ENCODE results near the gene ITGA2.

ITGA2 gene

DNA sequence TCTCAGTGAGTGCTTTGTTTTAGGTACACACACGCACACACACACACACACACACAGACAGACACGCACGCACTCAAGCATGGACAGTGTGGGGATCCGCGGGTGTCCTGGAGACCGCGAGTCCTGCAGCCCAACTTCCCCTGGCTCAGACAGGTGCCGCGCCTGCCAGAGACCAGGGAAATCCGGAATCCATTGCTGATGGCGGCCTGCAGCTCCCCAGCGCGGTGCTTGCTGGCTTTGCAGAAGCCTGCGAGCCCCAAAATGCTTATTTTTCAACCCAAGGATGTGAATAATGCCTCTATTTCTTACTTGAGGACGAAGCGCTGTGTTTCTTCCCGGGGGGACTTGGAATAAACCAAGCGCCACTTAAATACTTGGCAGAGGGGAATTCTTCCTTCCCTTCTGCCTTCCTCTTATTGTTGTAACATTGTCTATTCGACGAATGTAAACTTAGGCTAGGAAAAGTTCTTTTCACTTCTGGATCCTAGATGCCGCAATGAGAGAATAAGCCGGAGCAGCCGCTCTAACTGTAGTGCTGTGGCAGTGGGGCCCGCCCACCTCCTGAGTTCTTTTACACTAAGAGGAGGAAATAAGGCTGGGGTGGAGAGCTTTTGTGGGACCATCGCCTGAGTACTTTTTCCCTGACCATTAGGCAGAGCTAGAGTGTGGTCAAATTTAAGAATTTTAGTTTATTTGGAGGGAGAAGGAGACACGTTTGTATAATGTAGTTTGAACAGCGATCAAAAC, 802 bp downstream of the ITGA2 start:
- DNase-seq = no peak

DNA sequence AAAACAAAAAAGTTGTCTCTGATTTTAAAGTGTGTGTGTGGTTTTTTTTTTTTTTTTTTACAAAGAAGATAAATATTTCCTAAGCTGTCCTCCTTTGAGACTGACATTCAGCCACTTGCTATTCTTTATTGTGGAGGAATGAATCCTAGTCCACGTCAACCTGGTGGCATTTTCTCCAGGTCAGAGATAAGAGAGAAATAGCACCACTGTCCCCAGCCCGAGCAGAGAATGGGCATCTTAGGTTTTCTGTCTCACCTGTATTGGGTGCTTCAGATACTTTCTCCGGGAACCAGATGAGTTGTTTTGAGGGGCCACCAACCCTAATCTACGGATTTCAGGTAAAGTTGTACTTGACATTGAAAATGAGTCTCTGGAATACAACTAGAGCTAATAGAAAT, 1.4 kb downstream of the ITGA2 start:
- DNase-seq = no peak

DNA sequence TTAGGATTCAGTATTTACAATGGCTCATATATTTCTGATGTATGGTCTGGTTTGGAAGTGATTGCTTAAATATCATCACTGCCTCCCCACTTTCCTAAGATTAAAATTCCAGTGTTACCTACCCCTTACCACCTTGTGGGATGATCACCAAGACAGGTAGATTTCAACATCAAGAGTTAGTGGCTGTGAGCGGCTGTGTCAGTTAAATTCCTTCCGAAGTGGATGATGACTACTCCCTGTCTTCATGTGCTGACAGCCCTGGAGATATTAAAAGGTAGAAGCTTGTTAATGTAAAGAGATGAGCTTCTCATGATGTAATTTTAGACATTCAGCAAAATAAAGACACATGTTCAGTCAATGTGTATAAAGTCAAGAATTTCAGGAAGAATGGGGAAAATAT, 4.2 kb downstream of the ITGA2 start:
- no peak for DNase-seq

DNA sequence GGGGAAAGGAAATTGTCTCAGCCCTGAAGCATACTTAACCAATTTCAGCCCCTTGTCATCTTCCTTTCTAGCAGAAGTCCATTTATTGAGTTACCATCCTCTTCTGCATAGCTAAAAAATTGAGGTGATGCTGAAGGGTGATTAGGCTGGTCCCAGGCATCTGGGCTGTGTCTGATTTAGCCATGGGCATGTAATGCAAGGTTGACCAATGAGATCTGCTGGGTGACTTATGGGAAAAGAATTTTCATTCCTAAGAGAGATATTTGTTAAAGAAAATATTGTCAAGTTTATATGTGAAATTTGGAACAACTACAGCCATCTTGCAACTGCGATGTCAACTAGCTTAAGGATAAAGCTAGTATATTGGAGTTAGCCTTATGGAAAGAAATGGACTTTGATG, 5.1 kb downstream of the ITGA2 start:
- DNase-seq = no peak

DNA sequence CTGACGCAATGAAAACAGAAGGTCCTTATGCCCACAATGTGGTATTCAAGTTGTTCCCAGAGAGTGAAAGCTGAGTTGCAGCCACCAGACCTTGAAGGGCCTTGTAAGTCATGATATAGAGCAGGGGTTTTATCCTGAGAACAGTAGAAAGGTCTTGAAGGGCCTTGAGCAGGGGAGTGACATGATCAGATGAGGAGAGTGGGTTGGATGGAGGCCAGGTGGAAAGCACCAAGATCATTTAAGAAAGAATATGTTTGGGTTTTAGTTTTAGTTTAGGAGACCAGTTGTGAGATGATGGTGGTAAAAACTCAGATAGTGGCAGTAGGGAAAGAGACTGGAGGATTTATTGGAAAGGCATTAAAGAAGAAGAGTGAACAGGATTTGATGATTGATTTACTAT, 5.9 kb downstream of the ITGA2 start:
- no peak for DNase-seq

DNA sequence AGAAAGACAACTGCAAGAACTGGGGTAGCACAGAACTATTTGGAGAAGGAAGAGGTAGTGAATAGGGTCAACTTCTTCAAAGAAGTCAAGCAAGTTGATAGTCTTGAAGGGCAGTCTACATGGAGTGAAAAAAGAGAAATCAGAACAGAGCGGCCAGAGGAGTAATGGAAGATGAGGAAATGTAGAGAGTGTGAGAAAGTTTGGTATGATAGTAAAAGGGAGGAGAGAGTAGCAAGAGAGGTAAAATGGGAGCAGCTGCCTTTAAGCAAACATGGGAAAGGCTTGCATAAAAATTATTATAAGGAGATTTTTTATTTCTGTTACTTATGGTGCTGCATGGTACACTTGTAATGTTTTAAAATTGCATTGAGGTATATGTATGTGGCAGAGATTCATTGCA, 6.8 kb downstream of the ITGA2 start:
- DNase-seq = no peak

DNA sequence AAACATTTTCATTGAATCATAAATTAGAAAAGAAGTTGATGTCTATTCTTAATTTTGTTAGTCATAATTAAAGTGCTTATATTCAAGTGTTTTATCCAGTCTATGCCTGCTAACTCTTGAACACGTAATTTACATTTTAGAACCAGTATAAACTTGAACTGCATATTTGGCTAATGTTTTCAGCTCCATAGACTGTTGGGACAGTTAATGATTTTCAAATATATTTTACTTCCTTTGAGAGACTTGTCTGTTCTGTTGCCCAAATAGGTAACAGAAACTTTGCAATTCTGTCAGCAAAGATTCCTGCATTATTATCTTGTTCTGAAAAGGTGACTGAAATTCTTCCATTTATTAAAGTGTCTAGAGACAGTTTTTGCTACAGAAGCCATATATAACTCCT, 7.8 kb downstream of the ITGA2 start:
- no peak for DNase-seq

DNA sequence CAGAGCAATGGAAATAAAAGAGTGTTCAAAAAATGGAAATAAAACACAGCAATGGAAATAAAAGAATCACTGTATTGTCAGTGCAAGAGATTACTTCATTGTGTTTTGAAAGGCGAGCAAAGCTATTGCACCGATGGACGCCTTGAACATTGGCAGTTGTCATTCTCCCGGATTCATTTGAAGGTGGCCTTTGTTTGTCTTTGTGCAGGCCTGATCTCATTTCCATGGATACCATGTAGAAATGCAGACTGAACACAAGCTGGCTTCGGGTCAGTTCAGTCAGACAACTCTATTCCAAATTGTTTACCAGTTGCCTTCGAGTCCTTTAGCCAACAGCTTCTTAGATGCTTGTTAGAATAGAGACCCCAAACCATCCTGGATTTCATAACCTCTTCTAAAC, 8.3 kb downstream of the ITGA2 start:
- DNase-seq = no peak

DNA sequence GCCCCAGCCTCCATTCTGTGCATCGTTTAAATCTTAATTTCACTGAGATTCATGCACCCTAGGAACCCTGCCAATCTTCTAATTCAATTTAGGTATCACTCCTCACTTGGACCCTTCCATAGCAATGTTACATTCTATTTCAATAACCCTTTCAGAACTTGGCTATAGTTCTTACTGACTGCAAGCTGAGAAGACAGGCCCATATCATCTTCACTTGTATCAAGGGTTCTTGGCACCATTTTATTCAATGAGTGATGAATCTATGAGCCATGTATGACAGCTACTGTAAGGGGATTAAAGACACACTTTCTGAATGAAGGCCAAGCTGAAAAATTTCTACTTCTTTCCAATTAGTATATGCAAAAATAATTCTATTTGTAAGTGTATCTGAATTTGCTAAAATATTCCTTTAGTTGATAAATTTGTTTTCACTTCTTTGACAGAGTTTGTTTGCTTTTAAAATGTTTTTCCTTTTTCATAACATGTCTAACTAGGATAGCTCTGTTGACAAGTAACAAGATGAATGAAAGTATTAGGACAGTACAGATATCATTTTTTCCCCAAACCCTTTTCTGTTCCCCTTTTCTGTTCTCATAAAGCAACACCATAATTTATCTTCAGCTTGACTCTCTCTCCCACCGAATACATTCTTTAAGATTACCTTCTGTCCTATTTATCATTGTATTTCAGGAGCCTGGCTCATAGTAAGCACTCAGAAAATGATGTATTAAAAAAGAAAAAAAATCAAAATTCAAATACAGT, 9.6 kb downstream of the ITGA2 start:
- DNase-seq = no peak

DNA sequence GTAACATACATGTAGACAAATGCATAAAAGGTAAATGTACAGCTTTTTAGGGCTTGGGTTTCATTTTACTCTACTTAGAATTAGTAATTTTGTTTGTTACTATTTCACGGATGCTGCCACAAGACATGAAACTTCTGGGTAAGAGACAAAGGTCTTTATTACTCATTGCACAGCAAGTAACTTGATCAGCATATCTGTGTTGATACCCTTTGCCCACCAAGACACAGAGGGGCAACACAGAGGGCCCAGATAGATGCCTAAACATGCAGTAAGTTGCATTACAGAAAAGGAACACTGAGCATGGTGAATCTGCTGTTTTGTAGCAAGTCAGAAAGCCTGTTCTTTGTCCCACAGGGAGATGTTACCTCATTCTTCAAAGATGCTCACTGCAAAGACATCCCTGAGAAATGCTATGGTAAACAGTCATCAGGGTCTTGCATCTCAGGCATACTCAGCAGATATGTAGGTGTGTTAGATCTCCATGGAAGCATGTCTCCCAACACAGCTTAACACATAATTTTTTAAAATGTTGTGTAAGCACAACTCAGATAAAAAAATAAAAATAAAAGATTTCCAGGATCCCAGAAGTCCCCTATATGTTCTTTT, 10.3 kb downstream of the ITGA2 start:
- no peak for DNase-seq

DNA sequence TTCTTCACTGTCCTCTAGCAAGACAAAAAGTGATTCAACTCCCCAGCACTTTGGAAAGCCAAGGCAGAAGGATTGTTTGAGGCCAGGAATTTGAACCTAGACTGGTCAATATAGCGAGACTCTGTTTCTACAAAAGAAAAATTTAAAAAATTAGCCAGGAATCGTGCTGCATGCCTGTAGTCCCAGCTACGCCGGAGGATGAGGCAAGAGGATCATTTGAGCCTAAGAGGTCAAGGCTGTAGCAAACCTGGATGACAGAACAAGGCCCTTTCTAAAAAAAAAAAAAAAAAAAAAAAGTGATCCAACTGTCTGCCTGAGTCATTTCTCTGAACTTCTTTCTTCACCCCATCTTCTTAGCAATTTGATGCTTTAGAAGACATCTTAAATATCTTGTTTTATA, 12.4 kb downstream of the ITGA2 start:
- no peak for DNase-seq

DNA sequence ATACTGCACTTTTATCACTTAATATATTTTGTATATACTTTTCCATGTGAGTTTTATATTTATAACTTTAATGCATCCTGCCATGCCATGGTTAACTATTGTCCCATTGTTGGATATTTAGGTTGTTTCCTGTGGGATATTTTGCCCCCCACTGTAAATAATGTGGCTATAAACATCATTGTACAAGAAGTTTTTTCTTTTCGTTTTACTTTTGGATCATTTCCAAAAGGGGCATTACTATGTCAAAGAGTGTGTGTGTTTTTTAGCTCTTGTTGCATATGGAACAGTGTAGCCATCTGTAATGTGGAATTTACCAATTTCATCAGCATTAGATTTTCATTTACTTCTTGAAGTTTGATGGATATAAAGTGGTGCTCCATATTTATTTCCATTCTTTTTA, 13.3 kb downstream of the ITGA2 start:
- no peak for DNase-seq

DNA sequence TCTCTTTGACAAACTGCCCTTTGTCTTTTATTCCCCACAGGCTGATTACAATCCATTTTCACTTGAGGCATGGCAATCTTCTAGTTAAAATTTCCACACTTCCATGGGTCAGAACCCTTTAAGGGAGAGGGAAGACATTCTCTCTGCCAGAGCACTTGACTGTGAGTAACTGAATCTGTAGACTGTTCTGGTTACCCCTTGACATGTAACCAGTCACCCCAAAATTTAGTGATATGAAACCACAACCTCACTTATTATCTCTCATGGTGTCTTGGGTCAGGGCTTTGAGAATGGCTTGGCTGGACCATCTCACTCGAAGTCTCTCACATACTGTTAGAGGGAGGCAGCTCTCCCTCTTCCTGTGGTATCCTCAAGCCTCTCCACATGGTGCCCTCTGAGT, 14.0 kb downstream of the ITGA2 start:
- DNase-seq = no peak

DNA sequence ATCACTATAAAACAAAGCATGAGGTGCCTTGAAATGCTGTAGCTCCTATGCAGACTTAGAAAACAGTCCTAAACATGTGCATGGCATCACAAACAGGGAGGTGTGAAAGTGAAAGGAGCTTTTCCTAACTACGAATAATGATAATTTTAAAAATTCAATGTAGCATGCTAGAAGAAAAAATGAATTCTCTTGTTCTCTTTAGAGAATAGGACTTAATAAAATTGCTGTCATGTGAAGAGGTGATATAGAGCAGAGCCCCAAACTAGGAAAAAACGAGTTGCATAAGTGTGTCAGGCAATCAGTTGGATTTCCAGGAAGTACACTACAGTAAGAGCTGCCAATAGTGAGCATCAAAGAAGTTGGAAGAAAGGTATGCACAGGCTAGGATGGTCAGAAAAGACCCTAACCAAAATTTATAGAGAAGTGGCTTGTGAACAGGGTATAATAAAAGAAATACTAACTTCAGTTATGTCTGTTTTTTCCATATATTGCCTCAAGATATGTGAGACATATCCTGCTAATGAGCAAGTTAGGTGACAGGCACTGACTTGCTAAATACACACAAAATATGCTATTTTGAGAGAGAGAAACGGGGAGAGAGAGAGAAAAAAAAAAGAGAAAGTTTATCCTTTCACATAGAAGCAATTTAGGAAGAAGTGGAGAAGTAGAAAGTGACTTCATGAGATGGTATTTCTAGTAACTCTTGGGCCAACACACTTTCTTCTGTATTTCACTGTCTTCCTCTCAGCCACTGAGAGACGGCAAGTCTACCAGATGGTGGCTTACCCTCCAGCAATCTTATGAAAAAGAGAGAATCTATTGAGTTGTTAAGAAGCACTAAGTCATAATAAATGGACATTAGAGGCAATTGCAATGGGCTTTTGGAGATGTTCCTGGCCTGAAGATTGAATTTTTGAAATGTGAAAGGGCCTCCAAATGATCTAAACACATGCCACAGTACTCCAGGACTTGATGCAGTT, 18.0 kb downstream of the ITGA2 start:
- no peak for DNase-seq

DNA sequence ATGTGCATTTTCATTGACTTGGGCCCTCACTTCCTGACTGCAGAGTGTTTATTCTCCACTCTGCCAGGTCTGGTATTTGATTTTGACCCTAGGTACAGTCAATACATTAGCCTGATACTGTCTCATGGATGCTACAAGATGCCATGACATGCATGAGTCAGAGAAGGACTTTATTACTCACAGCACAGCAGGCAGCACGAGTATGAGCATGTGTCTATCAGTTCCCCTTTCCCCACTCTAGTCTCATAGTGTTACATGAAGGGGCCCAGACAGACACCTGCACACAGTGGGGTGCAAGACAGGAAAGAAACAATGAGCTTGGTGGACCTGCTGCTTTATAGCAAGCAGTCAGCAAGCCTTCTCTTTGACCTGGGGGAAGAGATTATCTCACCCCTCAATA, 19.6 kb downstream of the ITGA2 start:
- DNase-seq = no peak

DNA sequence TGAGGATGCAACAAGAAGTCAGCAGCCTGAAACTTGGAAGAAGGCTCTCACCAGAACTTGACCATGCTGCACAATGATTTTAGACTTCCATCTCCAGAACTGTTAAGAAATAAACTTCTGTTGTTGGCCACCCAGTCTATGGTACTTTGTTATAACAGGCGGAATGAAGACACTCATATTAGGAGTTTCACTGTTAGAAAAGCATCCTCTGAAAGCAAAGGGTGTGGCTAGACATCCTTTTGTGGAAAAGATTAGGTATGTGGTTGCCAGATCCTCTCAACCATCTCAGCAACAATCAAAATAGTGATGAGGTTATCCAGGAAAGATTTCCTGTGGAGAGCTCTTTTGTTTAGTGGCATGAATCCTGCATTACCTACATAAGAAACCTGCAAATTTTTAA, 20.7 kb downstream of the ITGA2 start:
- DNase-seq = no peak

DNA sequence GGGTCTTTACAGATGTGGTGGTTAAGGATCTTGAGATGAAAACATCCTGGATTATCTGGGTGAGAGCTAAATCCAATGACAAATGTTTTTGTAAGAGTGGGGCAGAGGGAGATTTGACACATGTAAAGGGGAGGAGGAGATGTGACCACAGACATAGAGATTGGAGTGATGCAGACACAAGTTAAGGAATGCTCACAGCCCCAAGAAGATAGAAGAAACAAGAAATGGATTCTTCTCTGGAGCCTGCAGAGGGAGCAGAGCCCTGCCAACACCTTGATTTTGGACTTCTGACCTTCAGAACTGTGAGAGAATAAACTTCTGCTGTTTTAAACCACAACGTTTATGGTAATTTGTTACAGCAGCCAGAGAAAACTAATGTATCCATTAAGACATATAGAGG, 21.7 kb downstream of the ITGA2 start:
- no peak for DNase-seq

DNA sequence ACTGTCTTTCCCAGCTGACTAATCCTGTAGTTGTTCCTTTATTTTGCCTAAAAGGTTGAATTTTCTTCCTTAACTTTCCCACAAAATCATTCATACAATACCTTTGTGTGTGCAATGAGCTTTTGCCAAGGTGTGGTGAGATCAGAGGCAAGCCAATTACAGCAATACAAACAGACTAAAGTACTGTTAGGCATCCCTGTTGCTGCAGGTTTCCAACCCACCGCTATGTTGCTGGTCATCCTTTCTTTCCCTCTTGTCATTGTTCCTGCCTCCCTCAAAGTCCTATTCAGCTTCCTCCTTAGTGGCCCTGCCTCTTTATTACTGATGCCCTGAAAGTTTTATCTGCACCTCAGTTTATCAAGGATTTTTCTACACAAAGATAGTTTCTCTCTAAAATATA, 22.1 kb downstream of the ITGA2 start:
- no peak for DNase-seq

DNA sequence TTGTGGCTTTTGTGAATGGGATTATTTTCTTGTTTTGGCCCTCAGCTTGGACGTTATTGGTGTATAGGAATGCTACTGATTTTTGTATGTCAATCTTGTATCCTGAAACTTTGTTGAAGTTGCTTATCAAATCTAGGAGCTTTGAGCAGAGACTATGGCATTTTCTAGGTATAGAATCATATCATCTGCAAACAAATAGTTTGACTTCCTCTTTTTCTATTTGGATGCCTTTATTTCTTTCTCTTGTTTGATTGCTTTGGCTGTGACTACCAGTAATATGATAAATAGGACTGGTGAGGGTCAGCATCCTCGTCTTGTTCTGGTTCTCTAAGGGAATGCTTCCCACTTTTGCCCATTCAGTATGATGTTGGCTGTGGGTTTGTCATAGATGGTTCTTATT, 24.7 kb downstream of the ITGA2 start:
- DNase-seq = no peak

DNA sequence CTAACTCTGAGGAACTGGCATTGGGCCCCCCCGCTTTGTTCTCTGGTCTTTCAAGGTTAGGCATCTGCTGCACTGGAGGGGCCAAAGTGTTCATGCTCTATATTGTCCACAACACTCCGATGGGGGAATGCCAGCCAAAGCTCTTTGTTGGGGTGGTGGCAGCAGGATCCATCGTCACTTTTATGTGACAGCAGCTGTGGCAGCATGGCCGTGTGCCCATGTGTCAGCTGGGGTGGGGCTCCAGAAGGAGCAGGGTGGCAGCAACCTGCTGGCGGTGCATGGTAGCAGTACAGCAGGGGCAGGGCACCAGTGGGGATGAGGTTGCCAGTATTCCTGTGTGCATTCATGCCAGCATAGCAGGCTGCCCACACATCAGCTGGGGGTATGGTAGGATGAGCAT, 28.2 kb downstream of the ITGA2 start:
- no peak for DNase-seq

DNA sequence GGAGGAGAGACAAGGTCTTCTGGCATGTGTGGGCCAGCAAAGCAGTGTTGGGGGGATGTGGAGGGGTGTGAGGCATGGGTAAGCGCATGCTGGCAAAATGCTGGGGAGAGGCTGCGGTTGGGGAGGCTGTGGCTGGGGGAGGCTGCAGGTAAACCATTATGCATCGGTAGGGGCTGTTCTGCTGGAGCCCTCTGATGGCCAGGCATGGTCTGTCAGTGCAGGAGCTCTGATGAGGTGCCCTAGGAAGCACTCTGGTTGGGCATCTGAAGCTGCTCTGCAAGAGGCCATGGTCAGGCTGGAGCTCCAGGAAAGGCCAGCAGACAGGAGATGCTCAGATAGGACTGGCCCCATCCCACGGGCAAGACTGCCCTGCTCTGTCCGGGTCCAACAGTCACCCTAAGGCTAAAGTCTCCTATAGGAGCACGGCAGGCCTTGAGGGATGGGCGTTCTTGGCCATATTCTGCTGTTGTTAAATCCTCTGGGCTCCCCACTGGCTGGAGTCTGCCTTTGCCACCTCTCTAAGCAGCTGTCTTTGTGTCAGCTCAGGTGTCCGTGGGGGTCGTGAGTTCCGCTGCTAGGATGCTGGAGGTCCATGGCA, 28.7 kb downstream of the ITGA2 start:
- no peak for DNase-seq

DNA sequence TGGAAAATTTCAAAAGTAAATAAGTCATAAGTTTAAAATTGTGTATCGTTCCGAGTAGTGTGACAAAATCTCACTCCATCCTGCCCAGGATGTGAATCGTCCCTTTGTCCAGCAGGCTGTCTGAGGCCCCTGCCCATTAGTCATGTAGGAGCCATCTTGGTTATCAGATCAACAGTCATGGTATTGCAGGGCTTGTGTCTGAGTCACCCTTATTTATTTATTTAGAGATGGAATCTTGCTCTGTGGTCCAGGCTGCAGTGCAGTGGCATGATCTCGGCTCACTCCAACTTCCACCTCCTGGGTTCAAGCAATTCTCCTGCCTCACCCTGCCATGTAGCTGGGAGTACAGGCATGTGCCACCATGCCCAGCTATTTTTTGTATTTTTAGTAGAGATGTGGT, 30.2 kb downstream of the ITGA2 start:
- DNase-seq = no peak

Data from CD4-positive, alpha-beta T cell treated with Interleukin-12 subunit alpha and Interleukin-12 subunit beta, for 1 hour (primary cell).